HG03558 (cell line): ENCODE measurements around the gene GSE1.

Experiments used
- ATAC-seq: cut with Tn5 transposase; IDR thresholded peaks from one replicate; pipeline ENCODE4 v1.9.1; 2021; ENCODE audit warnings: moderate number of reproducible peaks; ENCODE audit not compliant: unreplicated experiment; ENCODE audit errors: extremely low read depth

Gene GSE1

DNA sequence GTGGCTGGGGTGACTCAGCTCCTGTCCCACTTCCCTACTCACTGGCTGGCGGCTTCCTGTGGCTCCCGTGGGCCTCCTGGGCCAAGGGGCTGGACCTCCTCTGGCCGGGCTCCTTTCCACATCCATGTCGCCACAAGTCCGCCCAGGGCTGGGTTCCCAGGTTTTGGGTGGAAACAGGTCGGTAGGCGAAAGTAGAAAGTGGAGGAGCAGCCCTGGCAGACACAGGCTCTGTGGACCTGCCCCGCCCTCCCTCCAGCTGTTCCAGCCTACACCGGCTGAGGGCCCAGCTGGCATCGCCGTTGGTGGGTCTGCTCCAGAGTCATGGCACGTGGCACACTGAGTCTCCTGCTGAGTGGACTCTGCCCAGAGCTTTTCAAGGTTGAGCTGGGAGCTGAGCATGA lies 28.7 kb downstream of the GSE1 start:
- ATAC-seq = no peak

GRCh38 chr16:85642762-85643358 lies 29.7 kb downstream of the GSE1 start:
- no peak for ATAC-seq

GRCh38 chr16:85643631-85644030 lies 30.5 kb downstream of the GSE1 start:
- no peak for ATAC-seq

DNA sequence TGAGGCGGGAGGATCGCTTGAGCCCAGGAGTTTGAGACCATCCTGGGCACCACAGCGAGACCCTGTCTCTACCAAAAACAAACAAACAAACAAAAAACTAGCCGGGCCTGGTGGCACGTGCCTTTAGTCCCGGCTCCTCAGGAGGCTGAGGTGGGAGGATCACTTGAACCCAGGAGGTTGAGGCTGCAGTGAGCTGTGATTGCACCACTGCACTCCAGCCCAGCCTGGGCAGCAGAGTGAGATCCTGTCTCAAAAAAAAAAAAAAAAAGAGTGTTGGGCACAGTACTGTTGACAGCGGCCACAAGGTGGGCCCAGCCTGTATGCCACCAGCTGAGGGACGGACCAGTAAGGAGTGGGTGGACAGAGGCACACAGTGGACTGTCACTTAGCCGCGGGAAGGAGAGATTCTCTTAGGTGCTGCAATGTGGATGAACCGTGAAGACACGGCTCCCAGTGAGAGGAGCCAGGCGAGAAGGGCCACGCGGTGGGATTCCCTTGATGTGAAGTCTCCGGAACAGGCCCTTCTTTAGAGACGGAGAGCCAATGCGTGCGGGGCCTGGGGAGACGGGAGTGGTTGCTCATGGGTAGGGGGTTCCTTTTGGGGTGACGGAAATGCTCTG lies 31.1 kb downstream of the GSE1 start:
- no peak for ATAC-seq

DNA sequence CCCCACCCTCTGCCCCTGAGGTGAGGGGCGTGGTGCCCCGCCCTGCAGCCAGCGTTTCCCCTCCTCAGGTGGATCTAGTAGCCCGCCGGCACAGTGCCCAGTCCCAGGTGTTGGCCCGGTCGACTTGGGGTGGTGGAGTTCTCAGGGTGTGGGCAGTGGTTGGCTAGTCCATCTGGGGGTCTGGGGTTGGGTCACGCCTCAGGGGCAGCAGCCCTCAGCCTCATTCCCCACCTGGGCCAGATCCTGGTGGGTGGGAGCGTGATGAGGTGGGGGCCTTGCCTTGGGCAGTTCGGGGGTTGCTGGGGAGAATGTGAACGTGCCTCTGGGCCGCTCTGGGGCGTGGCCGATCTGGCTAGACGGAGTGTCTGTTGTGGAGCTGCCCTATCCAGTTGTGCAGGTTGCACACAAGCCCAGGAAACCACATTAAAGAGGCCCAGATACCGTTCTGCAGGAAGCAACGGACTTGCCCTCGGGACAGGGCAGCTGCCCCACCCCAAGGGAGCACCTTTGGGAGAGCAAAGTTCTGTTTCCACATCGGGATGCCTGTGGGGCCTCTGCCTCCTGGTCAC lies 32.0 kb downstream of the GSE1 start:
- ATAC-seq = no peak

DNA sequence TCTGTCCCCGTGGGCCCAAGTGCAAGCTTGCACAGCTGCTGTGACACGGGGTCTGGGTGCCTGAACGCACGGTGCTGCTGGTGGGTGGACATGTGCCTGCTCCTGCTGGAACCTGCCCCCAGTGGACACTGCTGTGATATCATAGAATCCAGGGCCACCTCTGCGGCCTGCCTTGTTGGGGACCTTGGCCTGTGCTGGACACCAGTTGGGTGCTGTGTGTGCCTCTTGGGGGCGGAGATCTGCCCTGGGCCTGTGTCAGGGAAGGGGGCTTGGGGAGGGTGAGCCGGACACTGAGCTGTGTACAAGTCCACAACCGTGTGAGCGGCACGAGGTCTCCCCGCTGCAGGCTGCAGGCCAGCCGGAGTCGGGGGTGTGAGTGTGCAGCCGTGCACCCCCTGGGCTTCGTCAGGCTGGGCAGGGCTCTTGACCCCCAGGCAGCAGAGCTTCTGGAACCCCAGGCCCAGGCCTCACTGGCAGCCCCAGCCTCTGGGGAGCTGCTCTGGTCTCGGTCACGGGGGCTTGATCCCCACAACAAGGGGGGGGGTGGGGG lies 33.3 kb downstream of the GSE1 start:
- no peak for ATAC-seq

DNA sequence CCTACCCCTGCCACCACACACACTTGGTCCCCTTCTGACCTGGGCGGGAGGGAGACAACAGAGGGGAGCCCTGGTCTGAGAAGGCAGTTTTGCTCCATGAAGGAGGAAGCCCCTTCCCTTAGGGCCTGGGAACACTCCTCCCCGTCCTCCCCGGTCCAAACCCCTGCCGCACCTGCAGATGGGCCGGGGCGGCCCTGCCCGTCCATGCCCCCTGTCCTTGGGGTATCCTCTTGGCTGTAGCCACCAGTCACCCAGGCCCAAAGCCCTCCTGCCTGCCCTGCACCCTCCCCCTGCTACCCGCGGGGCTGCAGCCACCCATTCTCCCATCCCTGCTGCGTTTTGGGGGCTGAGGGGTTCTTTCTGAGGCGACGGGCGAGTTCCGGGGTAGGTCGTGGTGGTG lies 33.9 kb downstream of the GSE1 start:
- no peak for ATAC-seq

DNA sequence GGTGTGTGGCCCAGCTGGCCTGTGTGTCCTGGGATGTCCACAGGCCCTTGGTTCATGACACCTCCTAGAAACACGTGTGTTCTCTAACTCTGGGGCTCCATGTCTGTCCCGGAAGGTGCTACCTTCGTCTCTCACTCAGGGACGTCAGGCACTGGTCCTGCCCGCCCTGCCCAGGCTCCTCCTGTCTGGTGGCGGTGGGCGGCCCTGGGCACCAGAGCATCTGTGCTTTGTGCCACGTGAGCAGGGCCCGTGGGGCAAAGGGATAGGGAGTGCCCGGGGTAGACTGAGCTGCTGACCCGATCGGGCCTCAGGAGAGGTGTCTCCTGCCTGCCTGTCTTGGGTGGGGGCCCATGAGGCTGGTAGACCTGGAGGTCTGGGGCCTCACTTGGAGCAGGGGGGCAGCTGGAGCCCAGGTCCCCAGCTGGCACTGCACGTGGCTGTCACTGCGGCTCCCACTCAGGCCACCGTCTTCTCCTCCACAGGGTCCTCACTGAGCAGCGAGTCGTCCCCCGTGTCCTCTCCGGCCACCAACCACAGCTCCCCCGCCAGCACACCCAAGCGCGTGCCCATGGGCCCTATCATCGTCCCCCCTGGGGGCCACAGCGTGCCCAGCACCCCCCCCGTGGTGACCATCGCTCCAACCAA lies 35.1 kb downstream of the GSE1 start:
- ATAC-seq = no peak

- ATAC-seq = no peak
These were observed 35.7 kb downstream of the GSE1 start for GRCh38 chr16:85648805-85649204.

DNA sequence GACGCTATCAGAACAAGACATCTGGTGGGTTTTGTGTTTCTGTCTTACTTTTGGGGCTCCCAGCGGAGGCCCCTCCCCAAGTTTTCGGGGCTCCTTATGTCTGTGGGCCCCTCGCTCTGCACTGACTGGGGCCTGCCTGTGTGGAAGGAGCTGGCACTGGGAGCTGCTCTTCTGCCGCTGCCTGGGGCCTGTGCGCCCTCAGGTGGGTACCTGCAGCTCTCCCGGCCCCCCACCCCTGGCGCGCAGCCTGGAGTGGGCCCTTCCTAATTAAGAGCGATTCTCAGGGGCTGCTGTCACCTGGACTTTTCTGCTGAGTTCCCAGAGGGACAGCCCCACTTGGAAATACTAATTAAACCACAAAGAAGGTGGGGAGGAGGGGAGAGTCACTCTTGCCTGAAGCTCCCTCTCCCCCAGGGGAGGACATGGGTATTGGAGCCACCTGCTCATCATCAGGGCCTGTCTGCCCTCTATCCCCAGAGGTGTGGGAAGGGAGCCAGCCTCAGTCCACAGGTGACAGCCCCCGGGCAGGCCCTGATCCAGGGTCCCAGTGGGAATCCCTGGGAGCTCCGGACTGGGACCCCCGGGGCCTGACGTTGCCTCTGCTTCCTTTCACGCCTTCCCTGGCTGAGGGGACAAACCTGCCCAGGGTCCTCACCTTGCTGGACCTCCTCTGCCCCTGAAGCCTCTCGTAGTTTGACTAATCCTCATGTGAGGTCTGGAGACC lies 36.5 kb downstream of the GSE1 start:
- no peak for ATAC-seq

DNA sequence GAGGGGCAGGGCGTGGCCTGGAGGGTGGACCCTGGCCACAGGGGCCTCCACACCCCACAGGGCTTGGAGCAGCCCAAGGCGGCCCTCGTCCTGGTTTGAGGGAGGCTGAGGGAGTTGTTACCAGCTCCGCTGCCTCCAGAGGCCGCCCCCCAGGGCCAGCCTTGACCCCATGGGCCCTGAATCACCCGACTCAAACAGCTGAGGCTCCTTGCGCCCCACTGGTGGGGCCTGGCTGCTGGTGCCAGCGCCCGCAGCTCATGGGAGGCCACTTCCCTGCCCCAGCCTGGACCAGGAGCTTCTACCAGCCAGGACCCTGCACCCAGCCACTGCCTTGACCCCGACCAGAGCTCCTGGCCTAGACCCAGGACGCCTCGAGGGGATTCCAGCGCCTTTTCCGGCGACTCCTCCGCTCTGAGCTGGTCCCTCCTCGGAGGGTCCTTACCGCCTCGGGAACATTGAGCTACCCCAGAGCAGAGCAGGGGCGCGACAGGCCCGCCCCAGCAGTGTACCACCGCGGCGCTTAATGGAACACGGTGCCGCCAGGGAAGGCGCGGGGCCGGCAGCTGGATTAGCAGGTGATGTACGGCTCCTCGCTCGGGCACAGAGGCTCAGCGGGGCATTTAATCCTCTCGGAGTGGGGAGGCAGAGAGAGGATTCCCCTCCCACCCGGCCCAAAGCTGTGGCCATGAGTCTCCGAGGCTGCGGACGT lies 37.2 kb downstream of the GSE1 start:
- no peak for ATAC-seq

GRCh38 chr16:85650844-85651628 lies 37.9 kb downstream of the GSE1 start:
- ATAC-seq = no peak

GRCh38 chr16:85651629-85652430 lies 38.7 kb downstream of the GSE1 start:
- ATAC-seq = no peak

DNA sequence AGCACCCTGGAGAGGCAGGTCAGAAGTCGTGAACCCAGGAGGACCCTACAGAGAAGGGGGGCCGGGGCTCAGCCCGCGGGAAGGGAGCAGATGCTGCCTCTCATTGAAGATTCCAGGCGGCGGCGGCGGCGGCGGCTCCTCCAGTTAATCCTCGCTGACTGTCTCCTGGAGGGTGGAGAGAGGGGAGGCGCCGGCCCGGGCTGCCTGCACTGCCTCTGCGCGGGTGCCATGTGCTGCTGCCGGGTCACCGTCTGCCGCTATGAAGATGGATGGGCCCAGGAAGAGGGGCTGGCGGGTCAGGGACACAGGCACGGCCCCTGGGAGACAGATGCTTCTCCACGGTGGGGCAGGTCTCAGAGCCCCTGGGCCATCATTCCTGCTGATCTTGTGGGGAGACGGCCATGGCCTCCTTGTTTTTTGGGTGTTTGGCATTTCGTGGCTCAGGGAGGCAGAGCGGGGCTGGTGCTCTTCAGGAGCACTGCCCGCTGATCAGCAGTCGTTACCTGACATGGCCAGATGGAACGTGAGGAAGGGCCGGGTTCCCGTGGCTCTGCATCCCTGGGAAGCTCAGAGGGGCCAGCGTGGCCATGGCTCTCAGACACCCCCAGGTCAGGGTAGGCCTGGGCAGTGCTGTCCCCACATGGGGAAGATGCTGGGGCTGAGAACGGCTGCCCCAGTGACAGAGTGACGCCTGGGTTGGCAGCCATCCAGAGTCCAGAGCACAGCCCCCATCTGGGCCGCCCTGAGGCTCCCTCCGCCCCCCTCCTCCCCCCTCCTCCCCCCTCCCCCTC lies 39.5 kb downstream of the GSE1 start:
- no peak for ATAC-seq

DNA sequence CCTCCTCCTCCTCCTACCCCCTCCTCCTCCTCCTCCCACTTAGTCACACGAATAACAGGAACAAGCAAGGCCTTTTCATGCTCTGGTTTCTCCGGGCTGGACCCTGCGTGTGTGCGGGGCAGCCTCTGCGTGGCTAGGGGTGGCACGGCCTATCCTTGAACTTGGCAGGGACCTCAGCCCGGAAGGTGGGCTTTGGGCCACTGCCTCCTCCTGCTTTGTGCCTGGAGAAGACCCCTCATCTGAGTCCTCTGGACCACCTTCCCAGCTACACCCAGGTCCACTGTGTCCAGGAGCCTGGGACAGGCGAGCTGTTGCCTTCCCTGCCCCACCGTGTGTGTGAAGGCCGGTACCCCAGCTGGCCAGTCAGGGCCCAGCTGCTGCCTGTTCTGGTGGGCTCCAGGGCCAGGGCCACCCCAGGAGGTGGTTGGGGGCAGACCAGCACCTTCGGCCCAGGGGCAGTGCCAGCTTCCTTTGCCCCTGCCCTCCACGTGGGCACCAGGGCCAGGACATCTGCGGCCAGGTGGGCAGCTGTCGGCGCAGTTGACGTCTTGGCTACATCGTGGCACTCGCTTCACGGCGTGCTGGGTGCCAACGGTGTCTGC lies 40.3 kb downstream of the GSE1 start:
- no peak for ATAC-seq

GRCh38 chr16:85654251-85655095 lies 41.4 kb downstream of the GSE1 start:
- no peak for ATAC-seq
